Measurements from ENCODE around the gene RAVER1.

DNA sequence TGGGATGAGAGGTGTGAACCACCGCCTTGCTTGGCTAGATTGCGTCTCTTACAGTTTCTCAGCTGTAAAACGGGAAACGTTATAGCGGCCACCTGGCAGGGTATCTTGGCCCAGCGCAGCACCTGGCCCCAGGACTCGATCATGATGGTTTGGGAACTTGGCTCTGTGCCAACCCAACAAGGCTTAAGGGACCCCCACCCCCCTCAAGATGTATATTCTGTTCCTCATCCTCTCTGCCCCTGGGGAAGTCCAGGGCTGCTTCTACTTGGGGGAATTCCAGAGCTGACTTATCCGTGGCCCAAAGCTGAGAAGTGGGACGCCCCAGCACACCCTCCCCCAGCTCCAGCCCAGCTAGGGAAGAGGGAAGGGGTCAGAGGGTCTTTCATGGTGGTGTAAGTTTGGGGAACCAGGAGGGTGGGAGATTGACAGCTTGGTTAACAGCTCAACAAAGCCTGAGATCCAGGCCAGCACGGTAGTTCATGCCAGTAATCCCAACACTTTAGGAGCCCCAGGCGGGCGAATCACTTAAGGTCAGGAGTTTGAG is 61.7 kb downstream of the RAVER1 start:
- no peak for TF ChIP-seq CTCF (IDR thresholded peaks at IDR 0.05)
- no peak for TF ChIP-seq POLR2AphosphoS5 (IDR thresholded peaks at IDR 0.05; ENCODE audit: low read depth, low read length)

All from Panc1 (cell line).